ENCODE data around the gene RASSF10.

The RASSF10 gene

DNA sequence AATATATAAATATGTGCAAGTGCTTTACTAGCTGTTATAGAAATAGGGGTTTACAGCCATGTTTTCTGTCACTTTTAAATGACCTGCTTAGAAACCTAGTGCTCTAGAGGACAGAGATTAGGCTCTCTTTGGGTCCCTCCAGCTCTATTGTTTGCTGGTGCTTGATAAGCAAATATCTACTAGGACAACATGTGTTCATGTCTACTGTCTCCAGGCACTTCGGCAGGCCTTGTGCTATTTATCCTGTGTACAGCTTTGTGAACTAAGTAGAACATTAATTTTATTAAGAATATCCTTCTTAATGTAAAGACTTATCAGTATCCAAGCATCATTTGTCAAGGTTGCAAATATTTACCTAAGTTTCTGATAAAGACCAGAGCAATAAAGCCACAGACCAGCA is 11.9 kb upstream of the RASSF10 start:
- no peak overlapping the region for H3K4me3 ChIP-seq (ENCODE audit: low read length)
- H3K4me1 ChIP-seq (ENCODE audit: control insufficient read depth, insufficient read depth, low read length), result peaks cover 8% of the 10 kb centered on the region
- no peaks in the 10 kb centered on the region for H3K27me3 ChIP-seq (ENCODE audit: control insufficient read depth, insufficient read depth, low read length)

GRCh38 chr11:12998336-12998735 is 10.8 kb upstream of the RASSF10 start:
- H3K36me3 ChIP-seq (ENCODE audit: control insufficient read depth, insufficient read depth, low read length), result no peaks in the 10 kb centered on the region
- no peak overlapping the region for H3K9ac ChIP-seq (ENCODE audit: low read length)
- H3K4me3 ChIP-seq (ENCODE audit: low read length), result no peak overlapping the region
- H3K27me3 ChIP-seq (ENCODE audit: control insufficient read depth, insufficient read depth, low read length), result no peaks in the 10 kb centered on the region
- peaks cover 8% of the 10 kb centered on the region for H3K4me1 ChIP-seq (ENCODE audit: control insufficient read depth, insufficient read depth, low read length)
- H3K9me3 ChIP-seq (ENCODE audit: control insufficient read depth, low read length), result no peaks in the 10 kb centered on the region

More for the DNA sequence above, 11.9 kb upstream of the RASSF10 start:
- Histone ChIP-seq H3K36me3 (ENCODE audit: control insufficient read depth, insufficient read depth, low read length) (no peaks in the 10 kb centered on the region), H3K9ac (ENCODE audit: low read length) (no peak overlapping the region), H3K9me3 (ENCODE audit: control insufficient read depth, low read length) (no peaks in the 10 kb centered on the region)

- H3K9me3 ChIP-seq (ENCODE audit: control insufficient read depth, low read length), result no peaks in the 10 kb centered on the region
- H3K4me3 ChIP-seq (ENCODE audit: low read length), result no peak overlapping the region
- H3K36me3 ChIP-seq (ENCODE audit: control insufficient read depth, insufficient read depth, low read length), result no peaks in the 10 kb centered on the region
- H3K9ac ChIP-seq (ENCODE audit: low read length), result no peak overlapping the region
- peaks cover 8% of the 10 kb centered on the region for H3K4me1 ChIP-seq (ENCODE audit: control insufficient read depth, insufficient read depth, low read length)
- no peaks in the 10 kb centered on the region for H3K27me3 ChIP-seq (ENCODE audit: control insufficient read depth, insufficient read depth, low read length)
These were observed 9.5 kb upstream of the RASSF10 start for GRCh38 chr11:12999597-12999996.

DNA sequence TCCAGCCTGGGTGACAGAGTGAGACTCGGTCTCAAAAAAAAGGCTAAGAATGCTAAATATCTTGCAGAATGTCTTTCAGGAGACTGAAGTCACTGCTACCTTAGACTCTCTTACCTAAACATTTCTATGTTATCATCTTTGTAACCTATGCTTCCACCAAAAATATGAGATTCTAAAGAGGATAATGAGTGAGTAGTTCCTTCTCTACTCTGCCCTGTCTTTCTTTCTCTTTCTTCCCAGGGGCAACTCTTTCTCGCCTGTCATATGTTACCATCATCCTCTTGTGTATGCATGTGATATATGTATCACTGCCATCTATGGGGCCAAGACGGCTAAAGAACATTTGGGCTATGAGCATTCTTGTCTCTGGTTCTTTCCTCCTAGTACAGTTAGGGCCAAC is 9.0 kb upstream of the RASSF10 start:
- Histone ChIP-seq H3K36me3 (ENCODE audit: control insufficient read depth, insufficient read depth, low read length) (no peaks in the 10 kb centered on the region), H3K9me3 (ENCODE audit: control insufficient read depth, low read length) (no peaks in the 10 kb centered on the region), H3K4me3 (ENCODE audit: low read length) (no peak overlapping the region), H3K9ac (ENCODE audit: low read length) (no peak overlapping the region), H3K27me3 (ENCODE audit: control insufficient read depth, insufficient read depth, low read length) (no peaks in the 10 kb centered on the region), H3K4me1 (ENCODE audit: control insufficient read depth, insufficient read depth, low read length) (peaks cover 8% of the 10 kb centered on the region)

- Histone ChIP-seq H3K9ac (ENCODE audit: low read length) (no peak overlapping the region), H3K27me3 (ENCODE audit: control insufficient read depth, insufficient read depth, low read length) (no peaks in the 10 kb centered on the region), H3K9me3 (ENCODE audit: control insufficient read depth, low read length) (no peaks in the 10 kb centered on the region), H3K4me1 (ENCODE audit: control insufficient read depth, insufficient read depth, low read length) (peaks cover 8% of the 10 kb centered on the region), H3K36me3 (ENCODE audit: control insufficient read depth, insufficient read depth, low read length) (no peaks in the 10 kb centered on the region), H3K4me3 (ENCODE audit: low read length) (no peak overlapping the region)
These were observed 8.4 kb upstream of the RASSF10 start for GRCh38 chr11:13000721-13001120.

- H3K4me3 ChIP-seq (ENCODE audit: low read length), result no peak overlapping the region
- H3K9me3 ChIP-seq (ENCODE audit: control insufficient read depth, low read length), result peaks cover 5% of the 10 kb centered on the region
- peaks cover 12% of the 10 kb centered on the region for H3K4me1 ChIP-seq (ENCODE audit: control insufficient read depth, insufficient read depth, low read length)
- no peak overlapping the region for H3K9ac ChIP-seq (ENCODE audit: low read length)
- no peaks in the 10 kb centered on the region for H3K36me3 ChIP-seq (ENCODE audit: control insufficient read depth, insufficient read depth, low read length)
- H3K27me3 ChIP-seq (ENCODE audit: control insufficient read depth, insufficient read depth, low read length), result no peaks in the 10 kb centered on the region
These were observed 5.2 kb upstream of the RASSF10 start for GRCh38 chr11:13003736-13004493.

DNA sequence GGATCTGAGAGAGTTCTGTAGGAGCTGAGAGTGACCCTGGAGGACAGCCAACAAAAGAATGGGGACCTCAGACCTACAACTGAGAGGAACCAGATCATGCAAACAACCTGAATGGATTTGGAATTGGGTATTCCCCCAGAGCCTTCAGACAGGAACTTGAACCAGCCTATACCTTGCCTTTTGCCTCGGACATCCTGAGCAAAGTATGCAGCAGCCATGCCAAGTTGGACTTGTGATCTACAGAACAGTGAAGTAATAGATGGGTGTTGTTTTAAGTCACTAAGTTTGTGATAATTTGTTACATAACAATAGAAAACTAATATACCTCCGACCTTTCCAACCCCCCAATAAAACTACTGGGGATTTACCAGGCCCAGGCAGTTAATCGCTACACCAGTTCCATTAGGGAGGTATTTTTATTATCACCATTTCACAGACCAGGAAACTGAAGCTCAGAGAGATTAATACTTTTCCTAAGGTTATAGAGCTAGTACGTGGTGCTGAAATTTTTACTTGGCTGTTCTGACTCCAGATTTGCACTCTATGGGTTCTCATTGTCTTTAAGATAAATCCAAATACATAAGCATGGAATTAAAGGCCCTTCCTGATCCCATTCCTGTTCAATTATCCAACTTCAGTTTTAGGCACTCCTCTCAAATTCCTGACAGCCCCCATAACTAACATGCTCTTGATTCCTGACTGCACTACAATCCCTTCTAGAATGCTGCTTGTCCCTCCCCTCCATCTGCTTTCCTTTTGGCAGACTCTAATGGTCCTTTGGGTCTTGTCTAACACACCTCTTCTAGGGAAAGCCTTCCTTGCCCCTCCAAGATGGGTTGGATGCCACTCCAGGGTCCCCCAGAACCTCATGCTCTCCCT is 1.7 kb upstream of the RASSF10 start:
- H3K9ac ChIP-seq (ENCODE audit: low read length), result no peak overlapping the region
- peaks cover 11% of the 10 kb centered on the region for H3K27me3 ChIP-seq (ENCODE audit: control insufficient read depth, insufficient read depth, low read length)
- H3K36me3 ChIP-seq (ENCODE audit: control insufficient read depth, insufficient read depth, low read length), result no peaks in the 10 kb centered on the region
- H3K9me3 ChIP-seq (ENCODE audit: control insufficient read depth, low read length), result peaks cover 5% of the 10 kb centered on the region
- H3K4me1 ChIP-seq (ENCODE audit: control insufficient read depth, insufficient read depth, low read length), result peaks cover 26% of the 10 kb centered on the region
- H3K4me3 ChIP-seq (ENCODE audit: low read length), result peak overlapping the region; percentile 38

- H3K4me3 ChIP-seq (ENCODE audit: low read length), result peak overlapping the region; percentile 38
- H3K27me3 ChIP-seq (ENCODE audit: control insufficient read depth, insufficient read depth, low read length), result peaks cover 11% of the 10 kb centered on the region
- peak overlapping the region; percentile 22 for H3K9ac ChIP-seq (ENCODE audit: low read length)
- peaks cover 5% of the 10 kb centered on the region for H3K9me3 ChIP-seq (ENCODE audit: control insufficient read depth, low read length)
- no peaks in the 10 kb centered on the region for H3K36me3 ChIP-seq (ENCODE audit: control insufficient read depth, insufficient read depth, low read length)
- H3K4me1 ChIP-seq (ENCODE audit: control insufficient read depth, insufficient read depth, low read length), result peaks cover 33% of the 10 kb centered on the region
These were observed 1.1 kb upstream of the RASSF10 start for GRCh38 chr11:13008061-13008435.

- peaks cover 41% of the 10 kb centered on the region for H3K4me1 ChIP-seq (ENCODE audit: control insufficient read depth, insufficient read depth, low read length)
- H3K36me3 ChIP-seq (ENCODE audit: control insufficient read depth, insufficient read depth, low read length), result no peaks in the 10 kb centered on the region
- H3K9ac ChIP-seq (ENCODE audit: low read length), result peak overlapping the region; percentile 64
- H3K4me3 ChIP-seq (ENCODE audit: low read length), result peak overlapping the region; percentile 32
- peaks cover 11% of the 10 kb centered on the region for H3K27me3 ChIP-seq (ENCODE audit: control insufficient read depth, insufficient read depth, low read length)
- H3K9me3 ChIP-seq (ENCODE audit: control insufficient read depth, low read length), result peaks cover 5% of the 10 kb centered on the region
These were observed 382 bp downstream of the RASSF10 start for GRCh38 chr11:13009476-13009920.

DNA sequence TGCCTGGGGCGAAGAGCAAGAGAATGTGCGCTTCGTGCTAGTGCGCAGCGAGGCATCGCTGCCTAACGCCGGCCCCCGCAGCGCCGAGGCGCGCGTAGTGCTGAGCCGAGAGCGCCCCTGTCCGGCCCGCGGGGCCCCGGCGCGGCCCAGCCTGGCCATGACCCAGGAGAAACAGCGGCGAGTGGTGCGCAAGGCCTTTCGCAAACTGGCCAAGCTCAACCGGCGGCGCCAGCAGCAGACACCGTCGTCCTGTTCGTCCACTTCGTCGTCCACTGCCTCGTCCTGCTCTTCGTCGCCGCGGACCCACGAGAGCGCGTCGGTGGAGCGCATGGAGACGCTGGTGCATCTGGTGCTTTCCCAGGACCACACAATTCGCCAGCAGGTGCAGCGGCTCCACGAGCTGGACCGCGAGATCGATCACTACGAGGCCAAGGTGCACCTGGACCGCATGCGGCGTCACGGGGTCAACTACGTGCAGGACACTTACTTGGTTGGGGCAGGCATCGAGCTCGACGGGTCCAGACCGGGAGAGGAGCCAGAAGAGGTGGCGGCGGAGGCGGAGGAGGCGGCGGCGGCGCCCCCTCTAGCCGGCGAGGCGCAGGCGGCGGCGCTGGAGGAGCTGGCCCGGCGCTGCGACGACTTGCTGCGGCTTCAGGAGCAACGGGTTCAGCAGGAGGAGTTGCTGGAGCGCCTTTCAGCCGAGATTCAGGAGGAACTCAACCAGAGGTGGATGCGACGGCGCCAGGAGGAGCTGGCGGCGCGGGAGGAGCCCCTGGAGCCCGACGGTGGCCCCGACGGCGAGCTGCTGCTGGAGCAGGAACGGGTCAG is 1.0 kb downstream of the RASSF10 start:
- H3K9me3 ChIP-seq (ENCODE audit: control insufficient read depth, low read length), result peaks cover 5% of the 10 kb centered on the region
- H3K9ac ChIP-seq (ENCODE audit: low read length), result peak overlapping the region; percentile 64
- H3K4me3 ChIP-seq (ENCODE audit: low read length), result peak overlapping the region; percentile 32
- H3K36me3 ChIP-seq (ENCODE audit: control insufficient read depth, insufficient read depth, low read length), result no peaks in the 10 kb centered on the region
- peaks cover 42% of the 10 kb centered on the region for H3K4me1 ChIP-seq (ENCODE audit: control insufficient read depth, insufficient read depth, low read length)
- H3K27me3 ChIP-seq (ENCODE audit: control insufficient read depth, insufficient read depth, low read length), result peaks cover 11% of the 10 kb centered on the region

GRCh38 chr11:13010749-13011465 is 1.8 kb downstream of the RASSF10 start:
- Histone ChIP-seq H3K4me1 (ENCODE audit: control insufficient read depth, insufficient read depth, low read length) (peaks cover 49% of the 10 kb centered on the region), H3K9me3 (ENCODE audit: control insufficient read depth, low read length) (peaks cover 5% of the 10 kb centered on the region), H3K9ac (ENCODE audit: low read length) (peak overlapping the region; percentile 64), H3K27me3 (ENCODE audit: control insufficient read depth, insufficient read depth, low read length) (peaks cover 11% of the 10 kb centered on the region), H3K4me3 (ENCODE audit: low read length) (peak overlapping the region; percentile 32), H3K36me3 (ENCODE audit: control insufficient read depth, insufficient read depth, low read length) (no peaks in the 10 kb centered on the region)
